Kidney epithelial cell (primary cell): ENCODE results near the gene MORN1. TPM values are rescaled to one million over a fixed set of nuclear protein-coding genes. Genes with fewer than 3 reads are reported as not detected.

ENCODE experiments used
- DNase-seq: peaks from one replicate; pipeline ENCODE4 v3.0.0-alpha.2; 2010; ENCODE audit warnings: low read depth
- H3K27me3 ChIP-seq: 2 replicates; pipeline ENCODE4 v1.6.0; 2011; ENCODE audit warnings: low read length; ENCODE audit not compliant: control insufficient read depth, insufficient read depth
- H3K36me3 ChIP-seq: 2 replicates; pipeline ENCODE4 v1.5.1; 2011; ENCODE audit warnings: low read length; ENCODE audit not compliant: control insufficient read depth, insufficient read depth
- H3K4me3 ChIP-seq: 2 replicates; pipeline ENCODE4 v1.5.1; 2011; ENCODE audit warnings: low read depth, mild to moderate bottlenecking, control low read depth, low read length
- CTCF ChIP-seq: IDR thresholded peaks from 2 replicates; pipeline ENCODE4 v1.5.1; 2011; ENCODE audit warnings: mild to moderate bottlenecking, moderate library complexity, low read length, control low read depth, inconsistent platforms; ENCODE audit not compliant: insufficient read depth, poor library complexity, severe bottlenecking
- total RNA-seq: library from RNA; depleted of rRNA; stranded (reverse); fragments of >200 nt; gene quantifications from 2 replicates; pipeline ENCODE4 v1.2.3, GENCODE V29; 2015

Gene MORN1
- total RNA-seq, 1 donor from 2014 or later = 8.4 TPM

DNA sequence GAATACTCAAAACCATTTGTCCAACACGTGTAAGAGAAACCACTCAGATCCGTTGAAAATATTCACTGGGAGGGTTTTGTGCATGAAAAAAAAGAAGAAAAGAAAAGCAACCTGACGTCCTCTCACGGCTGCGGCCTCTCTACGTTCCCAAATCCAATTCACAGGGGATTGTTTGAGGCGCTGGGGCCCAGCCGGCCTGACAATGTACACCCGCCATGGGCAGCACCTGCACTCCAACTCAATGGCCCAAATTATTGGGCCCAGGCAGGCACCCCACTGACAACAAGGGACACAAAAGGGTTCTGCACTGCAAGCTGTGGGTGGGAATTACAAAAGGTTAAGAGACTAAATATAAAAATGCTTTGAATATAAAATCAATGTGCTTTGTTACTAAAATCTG lies 41.5 kb downstream of the MORN1 start:
- Histone ChIP-seq H3K36me3 (no peaks in the 10 kb centered on the region), H3K4me3 (no peak overlapping the region), H3K27me3 (peaks cover 14% of the 10 kb centered on the region)
- no peak for TF ChIP-seq CTCF
- DNase-seq = no peak

GRCh38 chr1:2348346-2349325 lies 42.7 kb downstream of the MORN1 start:
- no peak for TF ChIP-seq CTCF
- peaks cover 12% of the 10 kb centered on the region for H3K27me3 ChIP-seq
- H3K4me3 ChIP-seq = no peak overlapping the region
- H3K36me3 ChIP-seq = no peaks in the 10 kb centered on the region
- DNase-seq = no peak

GRCh38 chr1:2347896-2348295 lies 43.5 kb downstream of the MORN1 start:
- DNase-seq = no peak
- no peak overlapping the region for H3K4me3 ChIP-seq
- H3K36me3 ChIP-seq = no peaks in the 10 kb centered on the region
- TF ChIP-seq CTCF = no peak
- H3K27me3 ChIP-seq = peaks cover 12% of the 10 kb centered on the region

DNA sequence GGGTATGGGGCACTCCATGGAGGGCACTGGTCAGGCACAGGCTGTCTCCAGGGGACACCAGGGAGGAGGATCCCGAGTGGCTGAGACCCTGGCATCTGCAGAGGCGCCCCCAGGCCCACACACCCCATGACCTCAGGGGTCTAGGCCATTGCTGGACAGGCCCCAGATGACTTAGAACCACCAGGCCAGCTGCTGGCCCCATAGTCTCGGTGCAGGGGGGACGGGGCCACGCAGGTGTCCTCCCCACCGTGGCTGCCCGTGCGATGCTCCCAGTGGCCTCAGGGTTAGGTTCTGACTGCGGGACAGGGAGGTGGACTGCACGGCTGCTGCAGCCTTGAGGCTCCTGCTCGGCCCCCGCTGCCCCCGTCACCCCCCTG lies 44.0 kb downstream of the MORN1 start:
- Histone ChIP-seq H3K36me3 (no peaks in the 10 kb centered on the region), H3K27me3 (peaks cover 12% of the 10 kb centered on the region), H3K4me3 (no peak overlapping the region)
- TF ChIP-seq CTCF = no peak
- DNase-seq = no peak

DNA sequence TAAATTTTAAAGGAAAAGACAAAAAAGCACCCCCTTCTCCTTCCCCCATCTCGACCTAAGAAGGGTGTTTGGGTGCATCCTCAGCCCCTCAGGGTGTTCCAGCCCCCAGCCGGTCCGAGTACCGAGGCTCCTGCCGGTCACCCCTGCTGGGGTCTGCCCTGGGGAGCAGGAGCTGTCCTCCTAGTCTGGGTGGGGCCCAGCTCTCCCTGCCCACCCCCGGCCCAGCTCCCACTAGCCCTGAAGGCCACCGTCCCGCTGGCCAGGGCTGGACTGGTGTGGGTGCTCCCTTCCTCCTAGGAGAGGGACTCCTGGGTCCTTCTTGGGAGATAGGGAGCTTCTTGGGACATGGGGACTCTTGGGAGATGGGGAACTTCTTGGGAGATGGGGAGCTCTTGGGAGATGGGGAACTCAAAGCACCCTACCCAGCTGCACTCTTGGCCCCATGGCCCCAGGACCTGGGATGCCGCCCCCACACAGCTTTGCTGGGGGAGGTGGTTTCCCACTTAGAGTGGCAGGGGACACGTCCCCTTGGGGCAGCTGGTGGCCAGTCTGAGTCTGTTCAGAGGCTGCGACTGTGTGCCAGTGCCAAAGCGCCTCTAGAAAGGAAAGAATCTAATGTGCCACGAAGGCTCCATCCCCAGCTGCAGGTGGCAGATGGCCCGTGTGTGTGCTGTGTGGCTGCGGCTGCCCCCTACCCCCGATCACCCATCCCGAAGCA lies 44.5 kb downstream of the MORN1 start:
- no peak for DNase-seq
- H3K27me3 ChIP-seq = peaks cover 16% of the 10 kb centered on the region
- no peak for TF ChIP-seq CTCF

More for the DNA sequence above, 44.5 kb downstream of the MORN1 start:
- Histone ChIP-seq H3K4me3 (no peak overlapping the region), H3K36me3 (no peaks in the 10 kb centered on the region)
